SK-N-MC (cell line): ENCODE data around the gene AUTS2.

Experiments used
- EZH2 ChIP-seq: fragments of 200-600 bp; sonication (generic); IDR thresholded peaks from one replicate; pipeline ENCODE4 v1.6.1; 2017; ENCODE audit warnings: antibody characterized with exemption
- POLR2AphosphoS5 ChIP-seq: IDR thresholded peaks from 2 replicates; pipeline ENCODE4 v1.6.1; 2012; ENCODE audit warnings: mild to moderate bottlenecking, low read depth, low read length, borderline replicate concordance

- TF ChIP-seq POLR2AphosphoS5 (no peak), EZH2 (no peak)
Measured at GRCh38 chr7:70408891-70409290, 810.6 kb downstream of the AUTS2 start.
